ENCODE results near the gene WDR45.

WDR45 gene

DNA sequence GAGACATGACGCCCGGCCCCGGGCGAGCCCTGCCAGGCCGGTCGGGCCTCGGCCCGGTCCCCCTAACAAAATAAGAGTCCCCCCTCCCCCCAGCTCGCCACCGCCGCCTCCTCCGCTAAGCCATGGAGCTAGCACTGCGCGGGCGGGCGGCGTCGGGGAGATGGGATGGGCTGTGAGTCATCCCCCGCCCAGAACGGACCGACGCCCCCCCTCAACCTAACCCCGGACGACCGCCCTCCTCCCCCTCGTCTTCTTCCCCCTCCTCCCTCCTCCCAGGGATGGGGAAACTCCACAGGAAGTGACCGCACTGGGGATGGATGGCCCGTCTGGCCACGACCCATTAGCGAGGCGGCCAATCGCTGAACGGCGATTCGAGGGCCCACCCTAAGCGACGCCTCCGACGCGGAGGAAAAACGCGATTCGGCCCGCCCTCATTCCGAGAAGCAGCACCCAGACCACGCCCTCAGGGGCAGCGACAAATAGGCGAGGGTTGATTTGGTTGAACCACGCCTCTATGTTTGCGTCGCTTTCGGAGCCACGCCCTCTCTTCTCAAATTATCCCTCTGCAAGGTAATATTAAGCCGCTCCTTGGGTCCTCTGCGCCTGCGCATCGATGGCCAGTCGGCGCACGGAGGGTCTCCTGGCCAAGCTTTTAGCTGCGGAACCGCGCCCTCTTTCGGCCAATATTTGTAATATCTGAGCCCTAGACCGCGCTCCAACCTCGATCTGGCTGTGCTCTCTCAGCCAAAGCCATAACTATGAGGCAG is 36.3 kb downstream of the WDR45 start, which contains the start of gene TFE3:
Gene TFE3 (minus strand): TSS at position 138 of the 767 bp plus-strand sequence. CDS start 131 bp downstream, at position 7.
- peak; percentile 98 for DNase-seq

DNA sequence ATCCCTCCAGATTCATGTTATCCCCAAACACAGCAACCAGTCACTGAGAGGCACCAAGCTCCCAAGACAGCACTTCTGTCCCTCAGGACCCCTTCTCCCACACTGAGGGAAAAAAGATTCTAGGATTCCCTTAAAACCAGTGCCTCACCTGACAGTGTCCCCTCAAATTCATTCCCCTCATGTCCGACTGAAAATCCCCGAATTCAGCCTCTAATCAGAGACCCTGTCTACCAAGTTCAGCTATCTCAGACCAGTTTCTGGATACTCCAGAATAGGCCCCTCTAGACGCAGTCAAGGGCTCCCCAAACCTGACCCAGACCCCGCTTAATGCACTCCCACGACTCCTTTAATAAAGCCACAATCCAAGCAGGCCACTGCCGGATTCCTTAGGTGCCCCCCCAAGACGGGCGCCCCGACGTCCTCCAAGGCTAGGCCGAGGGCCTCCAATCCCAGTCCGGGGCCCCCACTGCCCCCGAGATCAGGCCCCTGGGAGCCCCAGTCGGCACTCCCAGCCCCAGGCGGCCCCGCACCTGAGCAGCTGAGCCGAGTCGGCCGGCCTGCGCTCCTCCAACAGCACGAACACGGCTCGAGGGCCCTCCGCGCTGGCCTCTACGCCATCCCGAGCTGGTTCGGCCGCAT is 37.0 kb downstream of the WDR45 start:
- no peak for DNase-seq

DNA sequence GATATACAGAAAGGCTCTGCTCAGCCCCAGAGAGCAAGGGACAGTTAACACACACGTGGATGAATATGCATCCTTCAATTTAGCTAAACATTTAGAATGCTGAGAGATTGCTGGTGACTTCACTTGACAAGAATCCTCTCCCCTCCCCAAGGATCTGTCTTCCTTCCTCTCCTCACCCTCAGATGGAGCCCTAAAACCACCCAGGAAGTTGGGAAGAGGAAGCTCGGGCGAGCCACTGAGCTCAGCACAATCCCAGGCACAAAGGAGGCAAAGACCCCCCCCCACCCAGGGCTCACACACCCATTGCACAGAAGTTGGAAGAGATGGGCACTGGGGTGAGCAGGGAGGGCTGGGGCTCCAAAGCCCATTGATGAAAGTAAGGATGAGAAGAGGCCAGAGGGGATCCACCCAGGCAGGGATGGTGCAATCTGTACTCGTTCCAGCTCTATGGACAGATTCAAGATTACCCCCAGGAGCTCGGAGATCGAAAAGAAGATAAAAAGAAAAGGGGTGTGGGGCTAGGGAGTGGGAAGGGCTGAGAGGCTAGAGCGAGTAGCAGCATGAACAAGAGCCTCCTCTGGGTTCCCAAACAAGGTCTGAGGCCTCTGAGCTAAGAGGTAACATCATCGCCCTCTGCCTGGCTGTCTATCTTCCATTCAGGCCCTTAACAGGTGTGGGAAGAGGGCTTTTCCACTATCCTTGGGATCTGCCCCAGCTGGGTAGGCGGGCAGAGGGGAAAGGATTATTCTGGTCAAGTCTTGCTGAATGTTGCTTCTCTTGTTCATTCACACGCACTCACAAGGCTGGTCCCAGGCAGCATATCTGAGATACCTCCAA is 37.7 kb downstream of the WDR45 start:
- DNase-seq: peak; percentile 27

DNA sequence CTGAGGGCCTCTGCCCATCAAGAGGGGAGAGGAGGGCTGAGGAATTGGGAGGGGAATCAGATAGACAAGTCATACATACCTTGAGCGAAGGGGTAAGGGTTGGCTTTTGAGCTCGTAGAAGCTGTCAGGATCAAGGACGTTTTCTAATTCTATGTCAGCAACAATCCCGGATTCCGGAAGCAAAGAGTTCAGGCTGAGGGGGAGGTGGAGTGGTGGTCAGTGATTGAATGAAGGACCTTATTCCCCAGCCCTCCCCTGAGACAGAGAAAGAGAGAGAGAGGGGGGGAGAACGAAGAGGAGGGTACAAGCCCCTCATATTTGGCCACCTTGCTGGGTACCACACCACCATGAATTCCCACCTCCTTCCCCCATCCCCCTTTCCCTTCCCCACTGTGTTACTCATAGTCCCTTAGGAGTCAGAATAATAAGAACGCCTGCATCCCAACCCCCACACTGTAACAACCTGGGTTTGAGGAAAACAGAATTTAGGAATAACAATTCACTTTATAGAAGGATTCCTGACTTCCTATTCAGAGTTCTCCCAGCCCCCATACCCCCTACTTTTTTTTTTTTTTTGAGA is 39.2 kb downstream of the WDR45 start:
- DNase-seq: no peak

DNA sequence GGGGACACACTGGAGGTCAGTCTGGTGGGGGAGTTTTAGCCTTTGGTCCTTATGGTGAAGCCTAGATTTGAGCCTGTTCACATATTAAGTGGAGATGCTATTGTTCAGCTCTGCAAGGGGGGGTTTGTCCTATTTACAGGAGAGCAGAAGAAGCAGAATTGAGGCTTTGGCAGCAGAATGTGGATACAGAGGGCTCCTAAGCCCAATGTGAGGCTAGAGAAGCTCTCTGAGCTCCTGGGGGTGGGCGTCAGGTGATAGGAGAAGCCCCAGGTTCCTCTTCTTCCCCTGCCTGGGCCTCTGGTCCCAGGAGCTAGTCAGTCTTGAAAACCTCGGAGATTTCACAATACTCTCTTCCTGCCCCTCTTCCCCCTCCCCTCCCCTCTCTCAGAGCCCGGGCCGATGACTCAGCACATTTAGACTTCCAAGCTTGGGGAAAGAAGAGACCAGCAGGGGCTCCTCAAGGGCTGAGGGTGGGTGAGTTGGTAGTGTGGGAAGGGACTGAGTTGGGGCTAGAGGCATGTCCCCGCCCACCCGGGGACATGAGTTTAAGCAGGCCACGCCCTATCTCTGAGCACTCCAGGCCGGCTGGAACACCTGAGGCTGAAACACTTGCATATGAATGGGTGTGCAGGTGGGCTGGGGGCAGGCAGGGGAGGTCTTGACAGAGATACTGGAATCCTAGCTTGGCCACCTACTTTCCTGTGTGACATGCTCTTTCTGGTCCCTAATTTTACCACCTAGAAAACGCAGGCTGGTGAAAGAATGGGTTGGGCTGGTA is 39.9 kb downstream of the WDR45 start:
- DNase-seq: peak; percentile 61

DNA sequence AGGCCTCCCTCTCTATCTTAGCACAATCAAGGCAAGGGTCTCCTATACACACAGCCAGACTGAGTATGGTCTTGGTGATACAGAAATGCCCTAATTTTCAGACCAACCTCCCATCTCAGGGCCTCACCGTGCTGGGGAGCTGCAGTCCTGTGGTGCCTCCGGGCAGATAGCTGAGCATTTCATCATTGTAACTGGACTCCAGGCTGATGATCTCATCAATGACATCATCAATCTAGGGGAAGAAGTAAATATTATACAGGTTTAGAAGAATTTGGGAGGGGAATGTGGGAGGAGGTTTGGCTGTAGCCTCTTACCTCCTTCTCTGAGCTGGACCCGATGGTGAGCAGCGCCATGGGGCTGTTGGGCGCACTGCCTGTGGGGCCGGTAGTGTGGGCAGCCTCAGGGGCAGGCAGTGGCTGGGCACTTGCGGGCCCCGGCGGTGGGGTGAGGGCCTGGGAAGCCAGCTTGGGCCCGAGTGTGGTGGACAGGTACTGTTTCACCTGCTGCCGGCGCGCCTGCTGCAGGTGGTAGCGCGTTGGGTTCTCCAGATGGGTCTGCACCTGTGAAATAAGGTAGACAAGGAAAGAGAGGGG is 41.7 kb downstream of the WDR45 start:
- DNase-seq: no peak

DNA sequence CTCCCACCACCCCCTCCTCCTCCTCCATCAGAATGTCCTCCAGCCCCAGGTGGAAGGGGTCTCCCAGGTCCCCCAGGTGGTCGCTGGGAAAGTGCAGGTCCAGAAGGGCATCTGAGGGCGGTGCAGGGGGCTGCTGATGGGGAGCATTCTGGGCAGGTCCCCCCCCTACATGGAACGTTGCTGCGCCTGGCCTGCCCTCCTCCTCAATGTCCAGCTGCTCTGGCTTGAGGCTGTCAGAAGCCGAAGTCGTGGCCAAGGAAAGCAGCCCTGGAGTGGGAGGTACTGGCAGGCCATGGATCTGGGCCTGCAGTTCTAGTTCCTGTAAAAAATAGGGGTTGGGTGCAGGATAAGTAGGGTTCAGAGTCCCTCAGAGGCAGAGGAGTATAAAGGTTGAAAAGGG is 49.4 kb downstream of the WDR45 start:
- no peak for DNase-seq

DNA sequence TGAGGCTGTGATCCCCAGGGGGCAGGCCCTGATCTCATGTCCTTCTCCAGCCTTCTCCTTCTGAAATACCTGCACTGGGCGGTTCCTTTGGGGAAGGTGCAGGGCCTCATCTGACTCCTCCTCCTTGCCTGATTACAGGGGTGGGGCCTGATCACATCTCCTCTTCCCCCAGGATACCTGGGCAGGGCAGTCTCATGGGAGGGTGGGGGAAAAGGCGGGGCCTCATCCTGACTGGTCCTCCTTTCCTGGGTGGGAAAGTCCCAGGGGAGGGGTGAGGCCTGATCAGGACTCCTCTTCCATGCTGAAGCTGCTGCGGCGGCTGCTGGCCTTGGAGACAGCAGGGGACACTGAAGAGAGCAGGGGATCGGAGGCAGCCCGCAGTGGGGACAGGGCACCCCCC is 49.8 kb downstream of the WDR45 start:
- no peak for DNase-seq
